AG08396 (cell line): Measurements from ENCODE around the gene CSF1R.

Source experiments
- DNase-seq: peaks from one replicate; pipeline ENCODE4 v3.0.0; 2012; ENCODE audit warnings: low spot score, mixed read lengths

The CSF1R gene

GRCh38 chr5:150024346-150024984 lies 61.9 kb downstream of the CSF1R start:
- DNase-seq, result no peak

- no peak for DNase-seq
These were observed 63.2 kb downstream of the CSF1R start for GRCh38 chr5:150023136-150023535.

GRCh38 chr5:150022681-150023080 lies 63.7 kb downstream of the CSF1R start:
- no peak for DNase-seq

- peak; percentile 36 for DNase-seq
These were observed 64.2 kb downstream of the CSF1R start for GRCh38 chr5:150022158-150022531.

GRCh38 chr5:150021491-150022157 lies 64.7 kb downstream of the CSF1R start:
- DNase-seq, result no peak

GRCh38 chr5:150020249-150020648 lies 66.1 kb downstream of the CSF1R start:
- no peak for DNase-seq

- DNase-seq, result peak; percentile 45
These were observed 68.9 kb downstream of the CSF1R start for GRCh38 chr5:150017226-150018005.

- DNase-seq, result no peak
These were observed 69.8 kb downstream of the CSF1R start for GRCh38 chr5:150016537-150016936.

- DNase-seq, result no peak
These were observed 70.9 kb downstream of the CSF1R start for GRCh38 chr5:150015415-150015814.

GRCh38 chr5:150014456-150014855 lies 71.9 kb downstream of the CSF1R start:
- no peak for DNase-seq

GRCh38 chr5:150013931-150014330 lies 72.4 kb downstream of the CSF1R start:
- DNase-seq, result no peak

GRCh38 chr5:150009671-150010387 lies 76.5 kb downstream of the CSF1R start:
- no peak for DNase-seq

- DNase-seq, result no peak
These were observed 79.3 kb downstream of the CSF1R start for GRCh38 chr5:150007050-150007449.

GRCh38 chr5:150006318-150006717 lies 80.0 kb downstream of the CSF1R start:
- DNase-seq, result no peak
